NCI-H1417 (cell line): ENCODE data around the gene CYYR1.

Source experiments
- DNase-seq, 3 experiments: peaks; one replicate each; lab custom pipeline; 2025; lab: John Stamatoyannopoulos, UW

Gene CYYR1

GRCh38 chr21:26572702-26573381, at the start of gene CYYR1:
Gene CYYR1, minus strand, starts transcription at chr21:26573286. Its CDS starts 346 bp downstream, at chr21:26572940.
- DNase-seq: no peak

- no peak for DNase-seq
Measured at GRCh38 chr21:26617176-26617575, 44.1 kb upstream of the CYYR1 start.

GRCh38 chr21:26614251-26614650, 41.2 kb upstream of the CYYR1 start:
- no peak for DNase-seq

DNA sequence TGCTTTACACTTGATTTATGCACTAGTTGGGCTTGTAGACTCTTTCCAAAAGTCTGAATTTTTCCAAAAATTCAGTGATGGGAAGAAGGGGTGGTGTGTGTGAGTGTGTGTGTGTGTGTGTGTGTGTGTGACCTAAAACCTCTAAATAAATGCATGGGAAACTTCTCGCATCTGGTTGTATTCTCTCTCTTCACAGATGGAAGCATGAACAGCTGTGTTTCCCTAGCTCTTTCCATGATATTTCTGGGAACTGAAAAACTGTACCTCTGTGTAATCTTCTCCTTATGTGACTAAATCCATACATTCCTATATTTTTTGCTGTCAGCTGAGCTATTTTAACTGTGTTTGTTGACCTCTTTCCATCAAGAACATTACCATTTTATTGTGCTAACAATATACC, 26.2 kb upstream of the CYYR1 start:
- DNase-seq: no peak

GRCh38 chr21:26597981-26598380, 24.9 kb upstream of the CYYR1 start:
- DNase-seq: no peak

DNA sequence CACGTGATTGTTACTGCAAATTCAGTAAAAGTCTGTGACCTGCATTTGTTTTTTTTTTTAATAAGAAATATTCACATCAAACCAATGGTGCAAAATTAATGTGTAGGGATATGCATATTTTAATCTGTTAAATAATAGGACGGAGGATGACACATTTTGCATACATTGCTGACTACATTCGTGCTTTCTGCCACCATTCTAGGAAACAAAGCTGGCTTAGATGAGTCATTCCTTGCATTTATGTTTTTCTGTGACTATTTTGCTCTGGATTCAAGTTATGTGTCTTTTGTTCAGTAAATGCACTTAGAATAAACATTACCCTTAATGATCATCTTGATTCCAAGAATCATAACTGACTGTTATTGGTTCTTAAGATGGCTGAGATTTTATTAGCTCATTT, 23.9 kb upstream of the CYYR1 start:
- DNase-seq: no peak

GRCh38 chr21:26595971-26596370, 22.9 kb upstream of the CYYR1 start:
- no peak for DNase-seq

GRCh38 chr21:26593800-26594199, 20.7 kb upstream of the CYYR1 start:
- DNase-seq: no peak

DNA sequence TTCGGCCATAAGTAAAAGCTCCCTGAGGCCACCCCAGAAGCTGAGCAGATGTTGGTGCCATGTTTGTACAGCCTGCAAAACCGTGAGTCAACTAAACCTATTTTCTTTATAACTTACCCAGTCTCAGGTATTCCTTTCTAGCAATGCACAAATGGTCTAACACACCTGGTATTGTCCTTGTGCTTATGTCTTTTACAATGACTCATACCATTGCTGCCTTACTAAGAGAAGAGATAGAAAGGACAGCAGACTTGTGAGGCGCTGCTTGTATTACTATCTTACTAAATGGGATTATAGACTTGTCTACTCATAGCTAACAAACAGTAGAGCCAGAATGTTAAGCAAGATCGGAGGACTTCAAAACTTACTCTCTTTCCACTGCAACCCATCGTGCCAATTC, 18.5 kb upstream of the CYYR1 start:
- DNase-seq: no peak

GRCh38 chr21:26588446-26588845, 15.4 kb upstream of the CYYR1 start:
- no peak for DNase-seq

GRCh38 chr21:26587736-26588201, 14.7 kb upstream of the CYYR1 start:
- DNase-seq: no peak

DNA sequence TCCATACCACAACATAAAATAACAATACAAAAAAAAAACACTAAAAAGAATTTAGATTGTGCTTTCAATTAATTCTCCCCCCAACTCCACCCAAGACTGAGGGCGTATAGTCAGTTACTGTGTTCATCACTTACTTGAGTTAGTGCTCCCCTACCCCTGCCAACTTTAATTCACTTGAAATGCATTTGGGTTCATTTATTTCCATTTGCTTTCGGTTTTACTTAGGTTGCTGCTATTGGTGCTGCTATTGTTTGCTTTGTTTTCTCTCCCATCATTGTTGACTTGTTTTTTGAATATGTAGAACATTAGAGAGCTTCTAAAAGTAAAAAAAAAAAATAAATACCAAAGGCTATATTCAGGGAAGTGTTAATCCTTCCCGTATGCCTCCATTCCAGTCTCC, 10.7 kb upstream of the CYYR1 start:
- DNase-seq: no peak

- no peak for DNase-seq
Measured at GRCh38 chr21:26581818-26582217, 8.7 kb upstream of the CYYR1 start.

- no peak for DNase-seq
Measured at GRCh38 chr21:26572076-26572701, 897 bp downstream of the CYYR1 start.

- DNase-seq: no peak
Measured at GRCh38 chr21:26570203-26570602, 2.9 kb downstream of the CYYR1 start.

- no peak for DNase-seq
Measured at GRCh38 chr21:26565546-26565945, 7.5 kb downstream of the CYYR1 start.

GRCh38 chr21:26565111-26565510, 8.0 kb downstream of the CYYR1 start:
- no peak for DNase-seq

GRCh38 chr21:26563856-26564503, 9.1 kb downstream of the CYYR1 start:
- no peak for DNase-seq

- no peak for DNase-seq
Measured at GRCh38 chr21:26560612-26561011, 12.5 kb downstream of the CYYR1 start.

- no peak for DNase-seq
Measured at GRCh38 chr21:26559099-26559498, 14.0 kb downstream of the CYYR1 start.

DNA sequence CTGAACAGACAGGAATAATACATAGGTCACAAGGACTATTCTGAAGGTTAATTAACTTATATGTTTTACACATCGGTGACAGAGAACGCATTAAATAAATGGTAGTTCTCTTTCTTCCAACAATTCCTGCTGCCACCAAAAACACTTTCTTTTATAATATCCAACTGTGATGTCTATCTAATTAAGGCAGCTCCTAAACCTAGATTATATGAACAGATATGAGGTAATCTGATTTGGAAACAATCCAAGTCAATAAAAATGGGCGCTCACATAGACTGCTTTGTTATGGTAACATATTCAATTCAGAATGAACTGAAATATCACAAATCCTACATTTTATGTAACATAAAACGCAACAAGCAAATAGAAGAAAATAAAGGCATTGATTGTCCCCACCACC, 16.0 kb downstream of the CYYR1 start:
- DNase-seq: no peak

DNA sequence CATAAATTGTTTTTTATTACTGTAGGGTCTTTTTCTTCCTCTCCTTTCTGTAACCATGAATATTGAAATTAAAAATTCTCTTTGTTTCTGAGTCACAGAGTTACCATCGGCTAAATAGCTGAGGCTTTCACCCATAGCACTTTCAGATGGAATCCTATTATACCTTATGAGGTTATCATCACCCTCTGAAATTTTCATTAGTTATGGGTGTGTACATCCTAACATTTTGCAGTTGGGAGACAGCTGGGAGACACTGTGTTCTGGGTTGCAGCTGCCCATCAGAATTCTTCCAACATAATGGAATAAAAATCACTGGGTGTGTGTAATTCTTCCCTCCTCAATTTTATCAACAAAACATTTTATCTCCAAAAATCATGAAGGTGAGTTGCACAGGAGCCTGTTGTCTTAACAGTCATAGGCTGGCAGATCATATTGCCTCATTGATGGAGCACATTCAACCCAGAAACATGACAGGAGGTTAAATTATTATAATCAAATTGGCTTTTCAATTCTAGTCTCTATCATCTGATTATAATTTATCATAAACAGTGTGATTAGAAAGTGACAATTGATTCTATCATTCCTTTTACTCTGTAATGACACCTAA, 17.4 kb downstream of the CYYR1 start:
- DNase-seq: no peak

GRCh38 chr21:26554365-26554764, 18.7 kb downstream of the CYYR1 start:
- peak in 2 of 3 experiments; percentile 82 to 97 for DNase-seq
